Measurements from ENCODE around the gene HOMER2. TPM values are rescaled to one million over a fixed set of nuclear protein-coding genes. Genes with fewer than 3 reads are reported as not detected.
"Not testable (repeated sequence)": the region's sequence is repeated elsewhere in the genome, so short reads cannot be mapped to it uniquely, and the experiment has no call there.

Gene HOMER2
- polyA plus RNA-seq, 1 donor = 34.8 TPM

GRCh38 chr15:82895983-82896382, 56.5 kb downstream of the HOMER2 start:
- DNase-seq (ENCODE audit: low read depth) = no peak

GRCh38 chr15:82894971-82895520, 57.5 kb downstream of the HOMER2 start:
- DNase-seq (ENCODE audit: low read depth) = peak; percentile 14

DNA sequence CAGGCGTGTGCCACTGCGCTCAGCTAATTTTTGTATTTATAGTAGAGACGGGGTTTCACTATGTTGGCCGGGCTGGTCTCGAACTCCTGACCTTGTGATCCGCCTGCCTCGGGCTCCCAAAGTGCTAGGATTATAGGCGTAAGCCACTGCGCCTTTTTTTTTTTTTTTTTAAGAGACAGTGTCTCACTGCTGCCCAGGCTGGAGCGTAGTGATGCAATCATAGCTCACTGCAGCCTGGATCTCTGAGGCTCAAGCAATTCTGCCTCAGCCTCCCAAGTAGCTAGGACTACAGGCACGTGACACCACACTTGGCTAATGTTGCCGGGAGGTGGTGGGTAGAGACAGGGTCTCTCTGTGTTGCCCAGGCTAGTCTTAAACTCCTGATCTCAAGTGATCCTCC, 59.0 kb downstream of the HOMER2 start:
- DNase-seq (ENCODE audit: low read depth) = not testable (repeated sequence)

- DNase-seq (ENCODE audit: low read depth) = no peak
Observed at GRCh38 chr15:82892573-82892972, 59.9 kb downstream of the HOMER2 start.

GRCh38 chr15:82890995-82891390, 61.5 kb downstream of the HOMER2 start:
- no peak for DNase-seq (ENCODE audit: low read depth)

GRCh38 chr15:82890338-82890994, 62.1 kb downstream of the HOMER2 start:
- DNase-seq (ENCODE audit: low read depth) = no peak

GRCh38 chr15:82882273-82882928, 70.1 kb downstream of the HOMER2 start:
- no peak for DNase-seq (ENCODE audit: low read depth)

GRCh38 chr15:82881747-82882146, 70.8 kb downstream of the HOMER2 start:
- DNase-seq (ENCODE audit: low read depth) = no peak

DNA sequence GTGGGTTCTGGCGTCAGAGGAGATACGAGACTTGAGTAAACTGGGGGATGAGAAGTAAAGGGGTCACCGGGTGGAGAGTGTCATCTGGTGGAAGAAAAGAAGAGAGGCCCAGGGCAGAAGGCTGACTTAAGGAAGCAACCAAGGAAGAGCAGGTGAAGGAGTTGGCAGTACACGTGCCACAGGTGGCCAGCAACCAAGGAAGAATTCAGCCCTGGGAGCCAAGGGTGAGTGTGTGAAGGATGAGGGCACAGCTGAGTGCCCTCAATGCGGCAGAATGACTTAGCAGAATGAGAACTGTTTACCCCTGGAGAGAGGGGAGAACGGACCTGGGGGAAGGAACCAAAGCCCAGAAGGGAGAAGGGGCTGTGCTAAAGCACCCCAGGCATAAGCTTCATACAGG, 71.8 kb downstream of the HOMER2 start:
- no peak for DNase-seq (ENCODE audit: low read depth)

GRCh38 chr15:82878325-82878724, 74.2 kb downstream of the HOMER2 start:
- no peak for DNase-seq (ENCODE audit: low read depth)

DNA sequence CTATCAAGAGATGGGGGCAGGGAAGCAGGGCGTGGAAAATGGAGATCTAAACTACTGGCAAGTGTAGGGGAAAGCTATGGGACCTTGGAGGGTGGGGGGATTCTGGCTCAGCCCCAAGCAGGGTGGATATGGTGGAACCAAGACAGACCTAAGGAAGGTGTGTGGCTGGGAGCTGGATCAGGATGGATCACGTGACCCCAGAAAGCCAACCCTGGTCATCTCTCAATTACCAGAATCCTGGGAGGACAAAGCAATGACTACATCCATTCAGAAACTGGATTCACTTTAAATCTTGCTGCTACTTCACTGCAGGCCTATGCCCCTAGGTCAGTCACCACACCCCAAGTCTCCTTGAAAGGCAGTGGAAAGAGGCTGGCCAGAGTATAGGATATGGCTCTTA, 74.7 kb downstream of the HOMER2 start:
- DNase-seq (ENCODE audit: low read depth) = no peak

DNA sequence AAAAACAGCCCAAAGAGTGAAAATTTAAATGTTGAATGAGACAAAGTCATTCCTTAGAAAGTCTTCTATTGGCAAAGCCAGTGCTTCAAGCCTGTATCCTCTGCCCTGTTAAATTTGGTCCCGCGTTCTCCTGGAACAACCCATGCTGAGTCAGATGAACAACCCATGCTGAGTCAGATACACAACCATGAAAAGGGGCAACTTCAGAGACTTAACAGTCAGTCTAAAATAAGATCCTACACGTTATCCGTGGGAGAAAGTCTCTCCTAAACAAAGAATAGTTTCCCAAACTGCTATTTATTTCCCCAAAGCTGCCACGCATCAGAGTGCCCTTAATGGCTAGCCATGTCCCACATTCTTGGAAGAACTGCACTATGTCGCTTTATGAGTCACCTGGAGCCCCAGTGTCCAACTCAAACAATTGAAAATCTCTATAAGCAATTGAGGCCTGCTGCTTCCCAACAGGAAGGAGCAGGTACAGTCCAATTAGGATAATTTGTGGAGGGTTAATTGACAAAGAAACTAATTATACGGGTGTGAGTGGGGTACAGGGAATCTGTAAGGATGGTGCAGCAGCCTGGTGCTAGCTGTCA, 77.0 kb downstream of the HOMER2 start:
- DNase-seq (ENCODE audit: low read depth) = no peak

GRCh38 chr15:82874961-82875360, 77.6 kb downstream of the HOMER2 start:
- DNase-seq (ENCODE audit: low read depth) = no peak

- DNase-seq (ENCODE audit: low read depth) = no peak
Observed at GRCh38 chr15:82874267-82874666, 78.3 kb downstream of the HOMER2 start.

GRCh38 chr15:82873000-82873680, 79.4 kb downstream of the HOMER2 start:
- no peak for DNase-seq (ENCODE audit: low read depth)

- DNase-seq (ENCODE audit: low read depth) = no peak
Observed at GRCh38 chr15:82871832-82872484, 80.6 kb downstream of the HOMER2 start.

DNA sequence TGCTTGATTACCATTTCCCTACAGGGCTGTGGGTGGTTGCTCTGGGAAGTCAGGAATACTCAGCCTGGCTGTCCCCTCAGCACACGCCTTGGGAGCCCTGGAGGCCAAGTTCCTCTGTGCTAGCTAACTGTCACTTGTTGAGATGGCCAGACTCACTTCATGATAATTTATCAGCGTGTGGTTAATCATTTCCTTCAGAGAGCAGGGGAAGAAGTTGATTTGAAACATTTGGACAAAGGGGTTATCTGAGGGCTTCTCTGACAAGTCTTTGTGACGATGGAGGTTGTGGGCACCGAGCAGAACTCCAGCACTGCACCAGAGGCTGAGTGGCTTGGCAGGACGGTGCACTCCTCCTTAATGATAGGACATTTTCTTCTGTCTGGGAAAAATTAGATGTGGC, 81.2 kb downstream of the HOMER2 start:
- no peak for DNase-seq (ENCODE audit: low read depth)

- no peak for DNase-seq (ENCODE audit: low read depth)
Observed at GRCh38 chr15:82870727-82871320, 81.7 kb downstream of the HOMER2 start.

GRCh38 chr15:82865981-82866380, 86.5 kb downstream of the HOMER2 start:
- DNase-seq (ENCODE audit: low read depth) = not testable (repeated sequence)

GRCh38 chr15:82865581-82865980, 86.9 kb downstream of the HOMER2 start:
- not testable (repeated sequence) for DNase-seq (ENCODE audit: low read depth)

- DNase-seq (ENCODE audit: low read depth) = no peak
Observed at GRCh38 chr15:82864967-82865366, 87.6 kb downstream of the HOMER2 start.

Measured in forelimb muscle (tissue), 1 donor.